Mucosa of gallbladder (tissue), 1 donor: Measurements from ENCODE around the gene APLP1. TPM values are rescaled to one million over a fixed set of nuclear protein-coding genes. Genes with fewer than 3 reads are reported as not detected.
"Not testable (repeated sequence)": the region's sequence is repeated elsewhere in the genome, so short reads cannot be mapped to it uniquely, and the experiment has no call there.

ENCODE experiments used
- DNase-seq: peaks from one replicate; pipeline ENCODE4 v3.0.0-alpha.2; 2020; ENCODE audit warnings: low spot score
- total RNA-seq: library from RNA; stranded (reverse); gene quantifications from one replicate; pipeline ENCODE4 v1.2.1, GENCODE V29; 2021
- donor health status: DM: no; HTN: no; CAD: no.

Gene APLP1
- total RNA-seq, 1 donor from 2014 or later, result 85.6 TPM

DNA sequence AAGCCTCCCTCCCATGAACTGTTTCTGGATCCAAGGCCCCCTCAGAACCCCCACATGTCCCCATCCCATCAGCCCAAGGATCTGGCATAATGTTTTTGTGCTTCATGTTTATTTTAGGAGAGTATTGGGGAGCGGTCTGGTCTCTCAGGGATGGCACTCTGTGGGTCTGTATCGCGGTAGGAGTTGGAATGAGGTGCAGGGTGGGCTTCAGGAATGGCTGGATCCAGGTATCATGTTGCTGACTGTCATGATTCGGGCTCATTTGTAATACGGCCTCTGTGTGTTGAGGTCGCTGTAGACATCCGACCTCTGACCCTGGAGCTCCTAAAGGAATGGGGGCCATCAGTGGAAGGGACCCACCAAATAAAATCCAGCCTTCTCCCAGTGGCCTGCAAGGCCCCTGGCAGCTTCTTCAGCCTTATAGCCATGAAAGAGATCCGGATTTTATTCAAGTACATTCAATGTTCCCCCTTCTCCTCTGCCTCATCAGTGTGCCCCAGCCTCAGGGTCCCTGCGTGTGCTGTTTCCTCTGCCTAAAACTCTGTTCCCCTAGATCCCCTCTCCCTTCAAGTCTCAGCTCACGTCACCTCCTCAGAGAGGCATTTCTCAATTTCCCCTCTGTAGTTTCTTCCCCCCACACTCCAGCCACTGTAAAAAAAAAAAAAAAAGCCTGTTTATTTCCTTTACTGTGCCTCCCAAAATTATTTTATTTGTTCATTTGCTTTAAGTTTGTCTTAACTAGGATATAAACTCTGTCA, 36.1 kb downstream of the APLP1 start:
- DNase-seq, result no peak

DNA sequence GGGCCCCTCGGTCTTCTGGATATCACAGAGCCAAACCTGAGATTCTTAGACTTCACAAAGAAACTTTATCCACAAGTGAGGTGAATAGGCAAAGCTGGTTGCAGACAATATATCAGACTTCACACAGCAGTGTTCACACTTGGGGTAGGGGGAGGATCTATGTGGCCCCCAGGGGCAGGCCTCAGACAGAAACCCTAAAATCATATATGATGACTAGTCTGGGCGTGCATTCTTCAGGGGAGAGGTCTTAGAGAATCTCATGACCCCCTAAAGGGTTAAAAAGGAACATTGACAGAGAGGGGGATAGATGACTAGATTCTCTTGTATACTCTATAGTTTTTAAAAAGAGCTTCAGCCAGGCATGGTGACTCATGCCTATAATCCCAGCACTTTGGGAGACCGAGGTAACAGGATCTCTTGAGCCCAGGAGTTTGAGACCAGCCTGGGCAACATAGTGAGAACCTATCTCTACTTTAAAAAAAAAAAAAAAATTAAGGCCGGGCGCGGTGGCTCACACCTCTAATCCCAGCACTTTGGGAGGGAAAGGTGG, 36.9 kb downstream of the APLP1 start:
- DNase-seq, result no peak

DNA sequence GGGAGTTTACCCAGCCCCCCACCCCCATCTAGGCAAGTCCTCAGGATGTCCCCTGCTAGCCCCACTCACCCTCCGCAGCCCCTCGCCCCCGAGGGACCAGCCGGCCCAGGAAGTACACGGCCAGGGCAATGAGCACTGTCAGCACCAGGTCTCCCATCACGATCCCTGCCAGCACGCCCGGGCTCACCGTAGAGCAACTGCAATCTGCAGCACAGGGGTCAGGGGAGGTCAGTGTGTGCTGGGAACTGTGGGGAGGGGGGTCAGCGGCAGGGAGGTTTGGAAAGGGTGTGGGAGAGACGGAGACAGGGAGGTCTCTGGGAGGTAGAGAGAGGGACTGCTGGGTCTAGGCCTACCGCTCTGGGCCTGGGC, 39.0 kb downstream of the APLP1 start:
- no peak for DNase-seq

DNA sequence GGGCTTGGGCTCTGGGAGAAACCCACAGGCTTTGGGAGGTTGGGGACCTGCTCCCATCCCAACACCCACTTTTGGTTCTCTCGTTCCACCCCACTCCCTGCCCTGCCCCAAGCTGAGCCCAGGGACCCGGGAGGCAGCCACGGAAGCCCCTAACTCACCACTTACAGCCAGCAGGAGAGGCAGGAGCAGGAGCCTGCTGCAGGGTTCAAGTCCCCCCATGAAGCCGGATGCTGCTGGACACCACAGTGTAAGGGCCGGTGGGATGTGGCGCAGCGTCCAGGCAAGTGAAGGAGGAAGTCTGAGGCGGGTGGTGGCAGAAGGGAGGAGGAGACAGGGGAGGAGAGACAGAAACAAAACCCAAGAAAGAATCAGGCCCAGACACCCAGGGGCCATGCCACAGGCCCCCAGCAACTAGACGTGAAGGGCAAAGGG, 39.7 kb downstream of the APLP1 start, which contains the start of gene TYROBP:
TYROBP (minus strand) TSS at position 286 of the 432 bp plus-strand sequence; CDS start at position 219, 67 bp downstream.
- DNase-seq, result no peak

DNA sequence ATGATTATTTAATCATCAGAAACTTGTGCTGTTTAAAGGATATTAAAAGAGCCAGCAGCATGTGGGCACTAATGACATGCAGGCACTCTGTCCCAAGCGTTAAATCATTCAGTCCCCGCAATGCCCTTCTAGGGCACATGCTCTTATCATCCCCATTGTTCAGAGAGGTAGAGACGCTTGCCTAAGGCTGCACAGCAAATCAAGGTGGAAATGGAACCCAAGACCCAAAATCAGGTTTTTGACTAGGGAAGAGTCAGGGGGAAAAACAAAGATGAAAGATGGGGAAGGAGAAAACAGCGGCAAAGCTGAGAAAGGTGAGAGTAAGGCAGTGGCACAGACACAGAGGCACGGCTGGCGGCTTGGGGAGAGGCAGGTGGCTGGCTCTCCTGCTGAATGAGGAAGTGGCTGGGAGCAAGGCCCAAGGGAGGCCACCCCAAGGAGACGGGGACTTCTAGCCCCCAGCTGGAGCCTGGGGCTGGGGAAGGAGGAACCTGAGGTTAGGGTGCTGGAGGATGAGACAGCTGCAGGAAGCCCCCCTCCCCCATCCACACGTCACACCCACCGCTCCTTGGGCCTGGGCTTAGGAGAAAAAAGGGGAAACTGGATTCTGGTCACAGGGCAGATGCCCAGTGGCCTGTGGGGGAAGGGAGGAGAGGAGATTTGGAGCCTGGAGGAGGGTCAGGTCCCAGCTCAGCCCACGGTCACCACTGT, 40.8 kb downstream of the APLP1 start:
- peak; percentile 78 for DNase-seq

DNA sequence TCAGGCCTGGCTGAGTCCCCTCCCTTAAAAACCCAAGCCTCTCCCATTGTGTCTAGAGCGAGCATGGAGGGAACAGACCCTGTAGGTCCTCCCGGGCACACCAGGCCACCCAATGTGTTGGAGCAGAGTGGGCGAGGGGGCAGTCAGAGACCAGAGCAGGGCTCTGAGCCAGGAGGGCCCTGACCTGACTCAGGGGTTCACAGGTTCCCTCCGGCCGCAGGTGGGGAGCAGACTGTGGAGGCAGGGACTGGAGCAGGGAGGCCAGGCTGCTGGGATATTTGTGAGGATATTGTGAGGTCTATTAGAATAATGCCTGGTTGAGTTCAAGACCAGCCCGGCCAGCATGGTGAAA, 41.3 kb downstream of the APLP1 start:
- DNase-seq, result no peak

DNA sequence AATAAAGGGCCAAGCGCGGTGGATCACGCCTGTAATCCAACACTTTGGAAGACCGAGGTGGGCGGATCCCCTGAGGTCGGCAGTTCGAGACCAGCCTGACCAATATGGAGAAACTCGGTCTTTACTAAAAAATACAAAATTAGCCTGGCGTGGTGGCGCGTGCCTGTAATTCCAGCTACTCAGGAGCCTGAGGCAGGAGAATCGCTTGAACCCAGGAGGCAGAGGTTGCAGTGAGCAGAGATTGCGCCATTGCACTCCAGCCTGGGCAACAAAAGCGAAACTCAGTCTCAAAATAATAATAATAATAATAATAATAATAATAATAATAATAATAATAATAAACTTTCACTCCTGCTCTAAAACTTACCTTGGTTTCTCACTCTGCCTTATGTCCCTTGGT, 42.0 kb downstream of the APLP1 start:
- not testable (repeated sequence) for DNase-seq

DNA sequence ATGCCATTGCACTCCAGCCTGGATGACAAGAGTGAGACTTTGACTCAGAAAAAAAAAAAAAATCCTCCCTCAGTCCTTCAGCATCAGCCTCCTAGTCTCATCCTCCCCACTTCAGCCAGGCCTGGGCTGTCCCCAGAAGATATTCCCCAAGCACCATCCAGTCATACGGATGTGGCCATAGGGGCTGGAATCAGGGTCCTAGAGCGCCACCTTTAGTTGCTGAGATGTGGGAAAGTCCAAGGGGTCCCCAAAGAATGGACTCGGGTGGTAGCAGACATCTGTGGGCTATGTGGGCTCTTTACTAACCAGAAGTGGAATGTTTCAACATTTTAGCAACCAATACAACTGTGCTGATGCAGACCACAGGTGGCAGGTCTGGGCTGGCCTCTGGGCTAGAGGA, 42.8 kb downstream of the APLP1 start:
- no peak for DNase-seq

DNA sequence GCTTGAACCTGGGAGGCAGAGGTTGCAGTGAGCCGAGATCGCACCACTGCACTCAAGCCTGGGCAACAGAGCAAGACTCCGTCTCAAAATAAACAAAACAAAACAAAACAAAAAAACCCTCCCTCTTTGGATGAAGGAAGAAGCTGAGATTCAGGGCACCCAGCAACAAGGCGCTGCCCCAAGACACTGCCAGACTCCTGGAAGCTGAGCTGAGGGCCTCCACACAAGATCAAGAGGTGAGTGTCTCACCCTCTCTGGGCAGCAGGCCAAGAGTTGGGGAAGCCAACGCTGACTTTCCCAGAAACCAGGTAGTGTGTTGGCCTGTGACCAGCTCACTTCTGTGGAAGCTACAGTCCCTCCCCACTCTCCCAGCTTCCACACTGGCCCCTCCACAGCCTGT, 43.4 kb downstream of the APLP1 start:
- DNase-seq, result peak; percentile 62

DNA sequence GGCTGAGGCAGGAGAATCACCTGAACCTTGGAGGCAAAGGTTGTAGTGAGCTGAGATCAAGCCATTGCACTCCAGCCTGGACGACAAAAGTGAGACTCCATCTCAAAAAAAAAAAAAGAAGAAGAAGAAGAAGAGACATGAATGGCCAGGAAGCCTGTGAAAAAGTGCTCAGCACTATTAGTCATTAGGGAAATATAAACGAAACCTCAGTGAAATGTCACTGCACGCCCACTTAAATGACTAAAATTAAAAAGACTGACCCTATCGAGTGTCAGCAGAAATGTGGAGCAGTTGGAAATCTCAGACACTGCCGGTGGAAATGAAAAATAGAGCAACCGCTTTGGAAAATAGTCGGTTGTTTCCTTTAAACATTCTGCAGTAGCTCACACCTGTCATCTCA, 45.2 kb downstream of the APLP1 start:
- no peak for DNase-seq

DNA sequence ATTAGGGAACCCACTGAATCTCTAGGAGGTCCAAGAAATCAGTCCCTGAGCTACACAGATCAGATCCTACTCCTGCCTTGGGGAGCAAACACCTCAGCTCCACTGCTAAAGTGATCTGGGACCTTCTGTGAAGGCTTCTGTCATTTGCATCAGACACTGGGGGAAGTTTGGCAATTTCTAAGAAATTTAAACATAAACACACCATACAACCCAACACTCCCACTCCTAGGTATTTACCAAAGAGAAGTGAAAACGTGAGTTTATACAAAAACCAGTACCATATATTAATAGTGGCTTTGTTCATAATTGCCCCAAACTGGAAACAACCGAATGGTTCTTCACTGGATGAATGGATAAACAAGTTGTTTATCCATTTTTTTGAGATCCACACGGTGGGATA, 47.1 kb downstream of the APLP1 start:
- DNase-seq, result no peak

DNA sequence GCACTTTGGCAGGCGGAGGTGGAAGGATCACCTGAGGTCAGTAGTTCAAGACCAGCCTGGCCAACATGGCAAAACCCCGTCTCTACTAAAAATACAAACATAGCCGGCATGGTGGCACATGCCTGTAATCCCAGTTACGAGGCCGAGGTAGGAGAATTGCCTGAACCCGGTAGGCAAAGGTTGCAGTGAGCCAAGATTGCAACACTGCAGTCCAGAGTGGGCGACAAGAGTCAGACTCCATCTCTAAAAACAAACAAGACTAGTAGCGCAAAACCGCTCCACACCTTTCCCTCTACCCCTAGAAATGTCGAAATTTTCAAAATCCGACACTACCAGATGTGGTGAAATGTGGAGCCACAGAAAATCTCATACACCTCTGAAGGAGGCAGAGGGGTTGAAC, 50.9 kb downstream of the APLP1 start:
- no peak for DNase-seq

DNA sequence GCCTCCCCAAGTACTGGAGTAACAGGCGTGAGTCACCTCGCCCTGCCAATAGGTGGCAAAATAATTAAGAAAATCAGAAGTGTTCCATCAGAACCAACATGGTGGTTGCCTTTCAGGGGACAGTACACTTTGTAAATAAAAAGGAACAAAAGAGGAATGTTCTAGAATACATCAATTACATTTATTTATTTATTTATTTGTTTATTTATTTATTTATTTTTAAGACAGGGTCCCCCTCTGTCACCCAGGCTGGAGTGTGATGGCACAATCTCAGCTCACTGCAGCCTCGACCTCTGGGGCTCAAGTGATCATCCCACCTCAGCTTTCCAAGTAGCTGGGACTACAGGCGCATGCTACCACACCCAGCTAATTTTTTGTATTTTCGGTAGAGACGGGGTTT, 52.6 kb downstream of the APLP1 start:
- no peak for DNase-seq

DNA sequence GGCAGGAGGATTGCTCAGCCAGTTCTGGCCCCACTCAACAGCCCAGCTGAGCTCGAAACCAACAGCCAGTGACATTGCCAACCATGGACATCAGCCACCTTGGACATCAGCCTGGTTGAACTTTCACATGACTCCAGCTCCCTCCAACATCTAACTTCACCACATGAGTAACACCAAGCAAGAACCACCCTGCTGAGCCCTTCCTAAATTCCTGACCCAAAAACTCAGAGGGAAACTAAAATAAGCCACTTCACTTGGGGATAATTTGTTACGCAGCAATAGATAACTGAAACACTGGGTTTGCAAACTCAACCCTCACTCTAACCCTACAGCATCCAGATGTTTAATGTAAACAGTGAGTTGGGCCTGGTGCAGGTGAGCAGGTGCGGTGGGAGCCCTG, 57.1 kb downstream of the APLP1 start:
- no peak for DNase-seq

DNA sequence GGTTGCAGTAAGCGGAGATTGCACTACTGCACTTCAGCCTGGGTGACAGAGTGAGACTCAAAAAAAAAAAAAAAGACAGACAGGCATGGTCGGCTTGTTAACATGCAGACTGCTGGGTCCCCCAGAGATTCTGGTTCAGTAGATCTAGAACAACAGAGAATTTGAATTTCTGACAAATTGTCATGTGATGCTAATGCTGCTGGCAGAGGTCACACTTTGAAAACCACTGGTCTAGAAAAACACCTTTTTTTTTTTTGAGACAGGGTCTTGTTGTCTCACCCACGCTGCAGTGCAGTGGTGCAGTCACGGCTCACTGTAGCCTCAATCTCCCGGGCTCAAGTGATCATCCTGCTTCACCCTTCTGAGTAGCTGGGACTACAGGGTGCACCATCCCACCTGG, 60.1 kb downstream of the APLP1 start:
- no peak for DNase-seq

Other genes starting within 250 kb of the APLP1 start
- 78.3 TPM for gene RBM42, start 239.5 kb upstream of the APLP1 start, total RNA-seq
- gene ETV2, start 226.8 kb upstream of the APLP1 start, total RNA-seq, result 2.5 TPM
- gene COX6B1, start 220.3 kb upstream of the APLP1 start, total RNA-seq, result 459 TPM
- gene UPK1A, start 202.1 kb upstream of the APLP1 start, total RNA-seq, result 0.89 TPM
- 0.43 TPM for gene ZBTB32, start 164.0 kb upstream of the APLP1 start, total RNA-seq
- gene KMT2B, start 150.6 kb upstream of the APLP1 start, total RNA-seq, result 45.1 TPM
- 14.8 TPM for gene IGFLR1, start 126.1 kb upstream of the APLP1 start, total RNA-seq
- gene U2AF1L4, start 123.2 kb upstream of the APLP1 start, total RNA-seq, result 23.9 TPM
- 67.9 TPM for gene PSENEN, start 122.9 kb upstream of the APLP1 start, total RNA-seq
- 10.1 TPM for gene LIN37, start 120.0 kb upstream of the APLP1 start, total RNA-seq
- gene HSPB6, start 111.5 kb upstream of the APLP1 start, total RNA-seq, result 654 TPM
- gene PROSER3, start 110.4 kb upstream of the APLP1 start, total RNA-seq, result 31.2 TPM
- gene ARHGAP33, start 93.0 kb upstream of the APLP1 start, total RNA-seq, result 20.1 TPM
- gene PRODH2, start 55.7 kb upstream of the APLP1 start, total RNA-seq, result 0.46 TPM
- 0.06 TPM for gene NPHS1, start 16.1 kb upstream of the APLP1 start, total RNA-seq
- 0.12 TPM for gene KIRREL2, start 11.7 kb upstream of the APLP1 start, total RNA-seq
- 34.5 TPM for gene NFKBID, start 32.0 kb downstream of the APLP1 start, total RNA-seq
- gene HCST, start 34.0 kb downstream of the APLP1 start, total RNA-seq, result 14.4 TPM
- 94.6 TPM for gene TYROBP, start 39.7 kb downstream of the APLP1 start, total RNA-seq
- gene LRFN3, start 67.8 kb downstream of the APLP1 start, total RNA-seq, result 23.7 TPM
- gene SDHAF1, start 126.6 kb downstream of the APLP1 start, total RNA-seq, result 20.0 TPM
- 17.4 TPM for gene SYNE4, start 140.2 kb downstream of the APLP1 start, total RNA-seq
- gene ALKBH6, start 145.6 kb downstream of the APLP1 start, total RNA-seq, result 34.9 TPM
- gene CLIP3, start 164.3 kb downstream of the APLP1 start, total RNA-seq, result 74.0 TPM
- 12.9 TPM for gene THAP8, start 185.7 kb downstream of the APLP1 start, total RNA-seq
- 1.3 TPM for gene WDR62, start 186.3 kb downstream of the APLP1 start, total RNA-seq
- gene OVOL3, start 242.6 kb downstream of the APLP1 start, total RNA-seq, result not detected
- gene POLR2I, start 246.3 kb downstream of the APLP1 start, total RNA-seq, result 74.5 TPM
- gene TBCB, start 246.9 kb downstream of the APLP1 start, total RNA-seq, result 132 TPM